HG03469 (cell line): Measurements from ENCODE around the gene SECISBP2.
"Not testable (repeated sequence)": the region's sequence is repeated elsewhere in the genome, so short reads cannot be mapped to it uniquely, and the experiment has no call there.

Source experiments
- ATAC-seq: cut with Tn5 transposase; IDR thresholded peaks from one replicate; pipeline ENCODE4 v1.9.1; 2021; ENCODE audit warnings: mild to moderate bottlenecking, moderate library complexity, moderate number of reproducible peaks; ENCODE audit not compliant: unreplicated experiment

Gene SECISBP2

DNA sequence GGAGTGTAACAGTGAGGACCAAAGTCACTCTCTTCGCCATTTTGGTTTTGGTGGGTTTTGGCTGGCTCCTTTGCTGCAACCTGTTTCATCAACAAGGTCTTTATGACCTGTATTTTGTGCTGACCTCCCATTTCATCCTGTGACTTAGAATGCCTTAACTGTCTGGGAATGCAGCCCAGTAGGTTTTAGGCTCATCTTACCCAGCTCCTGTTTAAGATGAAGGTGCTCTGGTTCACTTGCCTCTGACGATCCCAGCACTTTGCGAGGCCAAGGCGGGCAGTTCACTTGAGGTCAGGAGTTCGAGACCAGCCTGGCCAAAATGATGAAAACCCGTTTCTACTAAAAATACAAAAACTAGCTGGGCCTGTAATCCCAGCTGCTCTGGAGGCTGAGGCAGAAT is 9.1 kb upstream of the SECISBP2 start:
- ATAC-seq, result no peak

DNA sequence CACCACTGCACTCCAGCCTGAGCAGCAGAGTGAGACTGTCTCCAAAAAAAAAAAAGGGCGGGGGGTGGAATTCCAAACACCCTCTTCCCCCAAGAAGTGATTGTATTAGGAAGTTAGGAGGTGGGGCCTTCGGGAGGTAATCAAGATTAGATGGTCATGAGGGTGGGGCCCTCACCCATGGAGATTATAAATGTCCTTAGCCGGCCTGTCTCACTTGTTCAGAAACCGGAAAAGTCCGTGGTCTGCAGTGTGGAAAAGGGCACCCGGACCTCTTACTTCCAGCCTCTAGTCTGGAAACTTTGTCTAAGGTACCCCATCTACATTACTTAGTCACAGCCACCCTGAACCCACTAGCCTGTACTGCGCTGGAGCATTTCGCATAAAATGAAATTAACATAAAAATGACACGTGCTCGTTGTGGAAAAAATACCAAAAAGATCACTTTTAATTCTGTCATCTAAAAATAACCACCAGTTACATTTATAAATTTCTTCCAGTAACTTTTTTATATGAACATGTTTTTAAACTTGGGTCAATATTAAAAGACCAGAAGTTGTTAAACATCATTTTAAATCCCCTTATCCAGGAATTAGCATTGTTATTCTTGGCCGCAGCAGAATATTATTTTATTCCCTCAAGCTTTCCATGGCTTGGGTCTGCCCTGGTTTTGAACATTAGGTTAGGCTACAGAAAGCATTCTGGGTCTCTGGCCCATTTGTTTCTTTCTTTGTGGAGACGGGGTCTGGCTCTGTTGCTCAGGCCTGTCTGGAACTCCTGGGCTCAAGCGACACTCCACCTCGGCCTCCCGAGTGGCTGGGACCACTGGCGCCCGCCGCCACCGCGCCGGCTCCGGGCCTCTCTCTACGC is 8.5 kb upstream of the SECISBP2 start:
- no peak for ATAC-seq

DNA sequence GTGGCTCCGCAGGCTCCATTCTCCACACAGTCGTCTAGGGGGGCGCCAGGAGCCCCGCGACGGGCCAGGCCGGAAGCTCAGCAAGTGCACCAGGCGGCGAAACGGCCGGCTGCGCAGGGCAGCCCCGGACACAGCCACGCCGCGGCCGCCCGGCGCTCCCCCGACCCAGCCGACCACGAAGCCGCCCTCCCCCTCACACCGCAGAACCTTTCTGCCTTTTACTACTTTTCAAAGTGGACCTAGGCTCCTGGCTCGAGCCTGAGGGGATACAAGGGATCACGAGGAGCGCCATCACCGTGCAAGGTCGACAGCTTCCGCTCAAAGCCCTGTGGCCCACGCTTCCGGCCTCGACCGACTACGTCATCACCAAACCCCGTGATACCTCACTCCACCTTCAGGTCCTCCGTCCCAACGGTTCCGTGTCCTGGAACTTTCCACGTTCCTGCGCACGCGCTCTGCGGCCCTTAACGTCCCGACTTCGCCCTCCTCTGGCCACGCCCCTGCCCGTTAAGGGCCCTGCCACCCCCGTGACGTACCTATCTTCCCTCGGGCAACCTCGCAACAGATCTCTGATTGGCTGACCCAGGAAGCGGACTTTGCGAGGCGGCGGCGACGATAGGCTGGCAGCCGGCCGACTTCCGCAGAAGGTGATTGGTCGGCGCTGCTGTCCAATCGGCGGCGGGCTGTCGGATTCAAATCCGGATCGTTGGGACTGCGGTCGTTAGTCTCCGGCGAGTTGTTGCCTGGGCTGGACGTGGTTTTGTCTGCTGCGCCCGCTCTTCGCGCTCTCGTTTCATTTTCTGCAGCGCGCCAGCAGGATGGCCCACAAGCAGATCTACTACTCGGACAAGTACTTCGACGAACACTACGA is 7.6 kb upstream of the SECISBP2 start, which contains the start of gene CKS2:
CKS2 (plus strand) TSS at position 721 of the 871 bp plus-strand sequence; CDS start at position 819, 98 bp downstream.
- ATAC-seq, result peak; percentile 85

DNA sequence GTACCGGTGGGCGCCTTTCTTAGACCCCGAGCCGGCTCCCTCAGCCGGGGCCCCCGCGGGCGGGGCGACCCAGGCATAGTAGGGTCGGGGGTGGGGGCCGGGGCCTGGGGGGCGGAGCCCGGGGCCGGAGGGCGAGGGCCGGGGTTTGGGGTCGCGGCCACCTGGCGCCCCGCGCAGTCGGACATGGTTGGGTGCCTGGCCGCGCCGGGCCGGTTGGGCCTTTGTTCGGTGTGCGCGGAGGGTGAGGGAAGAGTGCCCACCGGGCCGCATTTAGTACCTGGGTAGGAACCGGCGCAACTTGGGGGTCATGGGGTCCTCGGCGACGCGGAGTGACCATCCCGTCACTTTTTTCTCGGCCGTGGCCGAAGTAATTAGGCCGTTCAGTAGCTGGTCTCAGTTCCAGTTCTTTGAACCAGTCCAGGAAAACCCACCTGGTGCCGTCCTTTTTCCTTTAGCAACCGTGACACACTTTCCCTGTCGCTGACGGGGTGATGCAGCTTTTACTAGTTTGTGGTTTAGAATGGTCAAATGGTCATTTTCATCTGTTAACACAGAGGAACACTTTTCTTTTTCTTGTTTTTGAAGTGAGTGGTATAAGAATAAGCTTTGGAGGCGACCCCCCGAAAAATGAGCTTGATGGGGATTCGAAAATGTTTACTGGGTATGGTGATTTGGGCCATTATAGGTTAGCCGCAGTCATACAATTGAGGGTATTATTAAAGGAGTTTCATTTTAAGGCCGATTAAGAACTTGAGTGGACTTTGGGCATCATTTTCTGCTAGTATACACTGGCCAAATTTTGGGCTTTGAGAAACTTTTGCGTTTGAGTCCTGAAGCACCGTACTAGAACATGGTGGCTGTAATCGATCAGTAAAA is 6.7 kb upstream of the SECISBP2 start:
- ATAC-seq, result no peak

DNA sequence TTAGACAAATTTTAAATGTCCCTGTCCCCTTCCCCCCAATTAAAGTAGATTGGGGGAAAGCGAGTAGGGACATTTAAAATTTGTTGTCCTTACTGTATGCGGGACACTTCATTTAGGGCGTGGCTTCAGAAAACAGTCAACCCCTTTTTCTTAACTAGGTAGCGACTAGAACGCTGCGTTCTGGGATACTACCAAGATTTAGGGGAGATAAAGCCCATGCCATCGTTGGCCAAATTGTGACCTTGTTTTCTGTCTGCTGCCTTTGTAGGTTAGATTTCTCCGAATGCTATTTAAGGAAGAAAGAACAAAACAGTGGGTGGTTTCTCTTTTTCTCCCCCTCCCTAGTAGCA is 6.1 kb upstream of the SECISBP2 start:
- ATAC-seq, result no peak

DNA sequence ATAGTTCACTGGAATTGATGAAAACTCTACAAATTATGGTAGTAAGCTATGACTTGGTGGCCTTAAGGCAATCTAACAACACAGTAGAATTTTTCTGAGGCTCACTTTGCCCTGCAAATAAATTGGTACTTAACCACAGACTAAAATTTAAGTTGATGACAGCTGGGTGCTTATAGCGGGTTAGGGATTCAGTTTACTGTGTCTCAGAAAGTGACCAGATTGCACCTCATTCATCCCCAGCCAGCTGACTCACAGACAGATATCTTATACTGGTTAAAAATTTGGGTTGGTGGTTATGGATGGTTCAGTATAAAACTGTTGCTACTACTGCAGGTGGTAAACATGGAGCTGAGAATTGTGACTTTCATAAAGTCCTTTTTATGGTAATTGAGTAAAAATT is 4.5 kb upstream of the SECISBP2 start:
- no peak for ATAC-seq

DNA sequence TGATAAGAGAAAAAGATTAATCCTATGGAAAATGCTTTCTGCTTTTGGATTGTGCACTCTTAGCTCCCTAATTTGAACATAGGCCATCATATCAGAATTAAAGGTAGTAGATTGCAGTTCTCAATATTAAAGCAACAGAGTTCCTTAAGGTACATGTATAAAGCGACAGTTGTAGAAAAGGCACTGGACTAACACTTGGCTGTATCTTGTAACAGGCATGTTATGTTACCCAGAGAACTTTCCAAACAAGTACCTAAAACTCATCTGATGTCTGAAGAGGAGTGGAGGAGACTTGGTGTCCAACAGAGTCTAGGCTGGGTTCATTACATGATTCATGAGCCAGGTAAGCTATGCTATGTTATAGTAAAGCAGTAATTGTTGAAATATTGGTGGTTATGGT is 3.3 kb upstream of the SECISBP2 start:
- no peak for ATAC-seq

DNA sequence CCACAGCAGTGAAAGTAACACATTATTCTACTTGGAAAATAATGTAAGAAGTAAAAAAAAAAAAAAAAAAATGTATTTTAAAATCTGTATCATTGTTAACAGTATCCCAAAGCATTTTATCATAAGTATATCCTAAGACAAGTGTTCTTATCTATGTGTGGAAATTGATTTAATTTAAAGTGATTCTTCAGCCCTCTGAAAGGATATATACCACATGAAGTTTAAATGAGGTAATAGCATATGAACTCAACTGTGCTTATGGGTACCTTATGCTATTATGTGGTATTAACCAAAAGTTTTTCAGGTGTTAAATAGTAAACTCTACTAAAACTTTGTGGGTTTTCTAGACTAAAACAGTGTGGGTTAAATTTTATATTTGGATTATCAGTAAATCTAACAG is 2.8 kb upstream of the SECISBP2 start:
- ATAC-seq, result no peak

DNA sequence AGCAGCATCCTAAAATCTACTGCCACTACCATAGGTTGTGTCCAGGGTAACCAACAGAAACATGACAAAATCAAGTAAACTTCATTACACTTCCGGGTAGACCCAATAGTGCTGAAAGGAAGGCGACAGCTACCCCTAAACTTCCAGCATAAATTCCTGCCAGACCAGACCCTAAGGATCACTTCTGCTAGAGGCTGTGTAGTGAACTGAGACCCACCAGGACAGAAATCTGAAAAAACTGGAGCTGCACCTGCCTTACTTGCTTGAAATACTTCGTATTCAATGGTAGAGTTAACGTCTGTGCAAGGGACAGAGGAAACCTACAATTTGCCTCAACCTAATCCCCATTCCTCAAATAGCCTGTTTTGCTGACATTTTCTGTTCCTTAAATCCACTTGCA is 1.0 kb upstream of the SECISBP2 start:
- ATAC-seq, result no peak

DNA sequence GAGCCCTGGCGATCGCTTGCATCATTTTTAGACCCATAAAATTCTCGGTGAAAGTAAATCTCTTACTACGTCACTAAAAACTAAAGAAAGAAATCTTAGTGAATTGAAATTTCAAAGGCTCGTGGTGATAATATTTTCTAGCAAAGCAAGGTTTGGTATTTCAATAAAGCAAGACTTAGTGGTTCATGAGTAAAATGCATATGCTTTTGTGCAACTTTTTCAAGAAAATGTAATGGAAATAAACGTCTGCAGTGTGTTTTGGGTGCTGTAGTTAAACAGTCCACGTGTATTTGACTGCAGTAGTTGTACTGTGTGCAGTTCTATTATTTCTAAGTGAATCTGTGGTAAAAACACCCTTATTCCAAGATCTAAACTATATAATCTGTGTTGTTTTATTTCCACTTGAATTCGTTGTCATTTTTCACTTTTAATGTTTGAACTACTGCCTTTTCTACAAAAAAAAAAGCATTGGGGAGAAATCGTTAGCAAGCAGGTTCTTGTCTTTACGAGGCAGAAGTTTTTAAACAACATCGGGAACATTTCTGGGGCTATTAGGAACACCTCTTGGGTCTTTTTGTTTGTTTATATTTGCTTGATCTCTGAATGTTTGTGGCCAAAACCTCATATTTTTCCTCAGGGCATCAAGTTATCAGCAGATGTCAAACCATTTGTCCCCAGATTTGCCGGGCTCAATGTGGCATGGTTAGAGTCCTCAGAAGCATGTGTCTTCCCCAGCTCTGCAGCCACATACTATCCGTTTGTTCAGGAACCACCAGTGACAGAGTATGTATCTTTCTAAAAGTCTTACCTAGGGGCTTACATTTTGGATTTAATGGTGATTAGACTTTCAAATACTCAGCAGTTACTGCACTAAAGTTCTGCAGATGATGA is 960 bp downstream of the SECISBP2 start:
- no peak for ATAC-seq

DNA sequence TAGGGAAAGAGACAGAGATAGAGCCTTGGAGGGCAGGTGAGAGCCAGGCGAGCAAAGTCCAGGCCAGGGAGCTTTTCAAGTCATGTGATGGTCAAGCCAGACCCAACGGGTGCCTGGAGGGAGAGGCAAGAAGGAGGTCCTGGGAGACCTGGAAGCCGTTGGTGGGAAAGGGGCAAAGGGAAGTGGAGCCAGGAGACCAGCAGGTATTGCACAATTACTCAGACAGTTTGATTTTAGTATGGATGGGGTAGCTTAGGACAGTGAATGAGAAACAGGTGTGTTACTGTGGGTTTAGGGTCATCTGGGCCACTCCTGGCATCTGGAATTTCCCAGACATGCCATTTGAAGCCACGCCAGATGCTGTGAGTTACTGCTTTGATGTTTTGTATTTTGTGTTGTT is 5.1 kb downstream of the SECISBP2 start:
- no peak for ATAC-seq

DNA sequence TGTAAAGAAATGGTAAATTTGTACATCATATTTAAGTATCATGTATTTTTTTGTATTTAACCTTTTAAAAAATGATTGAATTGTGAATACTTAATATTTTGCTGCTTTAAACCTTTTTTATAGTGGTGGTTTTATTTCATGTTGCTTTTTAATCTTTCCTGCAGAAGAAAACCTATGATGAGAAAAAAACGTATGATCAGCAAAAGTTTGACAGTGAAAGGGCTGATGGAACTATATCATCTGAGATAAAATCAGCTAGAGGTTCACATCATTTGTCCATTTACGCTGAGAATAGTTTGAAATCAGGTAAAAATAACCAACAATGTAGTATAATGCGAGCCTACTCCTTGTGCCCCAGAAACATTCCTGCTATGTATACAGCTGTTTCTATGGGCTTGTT is 7.4 kb downstream of the SECISBP2 start:
- ATAC-seq, result no peak

DNA sequence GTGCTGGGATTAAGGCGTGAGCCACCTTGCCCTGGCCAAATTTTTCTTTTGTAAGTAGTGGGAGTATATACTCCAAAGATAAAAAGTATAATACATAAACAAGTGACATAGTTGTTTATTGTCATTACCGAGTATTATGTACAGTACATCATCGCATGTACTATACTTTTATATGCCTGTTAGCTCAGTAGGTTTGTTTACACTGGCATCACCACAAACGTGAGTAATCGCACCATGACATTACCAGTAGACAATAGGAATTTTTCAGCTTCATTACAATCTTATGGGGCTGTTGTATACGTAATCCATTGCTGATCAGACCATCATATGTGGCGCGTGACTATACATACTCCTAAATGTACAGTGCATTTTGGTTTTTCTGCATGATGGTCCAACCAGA is 9.8 kb downstream of the SECISBP2 start:
- no peak for ATAC-seq

DNA sequence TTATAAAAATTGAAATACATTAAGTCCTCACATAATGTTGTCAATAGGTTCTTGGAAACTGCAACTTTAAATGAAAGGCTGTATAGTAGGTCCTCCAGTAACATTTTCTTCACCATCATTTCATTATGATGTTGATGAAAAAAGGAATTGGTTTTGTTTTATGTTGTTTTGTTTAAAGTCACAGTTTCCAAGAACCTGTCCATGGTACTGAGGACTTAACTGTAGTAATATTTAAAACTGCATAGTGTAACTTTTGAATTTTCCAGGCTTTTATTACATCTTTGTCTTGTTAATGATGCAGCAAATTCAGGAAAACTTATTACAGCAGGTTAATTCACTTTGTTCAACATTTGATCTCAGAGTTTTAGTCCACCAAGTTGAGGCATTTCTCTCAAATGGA is 11.6 kb downstream of the SECISBP2 start:
- no peak for ATAC-seq

DNA sequence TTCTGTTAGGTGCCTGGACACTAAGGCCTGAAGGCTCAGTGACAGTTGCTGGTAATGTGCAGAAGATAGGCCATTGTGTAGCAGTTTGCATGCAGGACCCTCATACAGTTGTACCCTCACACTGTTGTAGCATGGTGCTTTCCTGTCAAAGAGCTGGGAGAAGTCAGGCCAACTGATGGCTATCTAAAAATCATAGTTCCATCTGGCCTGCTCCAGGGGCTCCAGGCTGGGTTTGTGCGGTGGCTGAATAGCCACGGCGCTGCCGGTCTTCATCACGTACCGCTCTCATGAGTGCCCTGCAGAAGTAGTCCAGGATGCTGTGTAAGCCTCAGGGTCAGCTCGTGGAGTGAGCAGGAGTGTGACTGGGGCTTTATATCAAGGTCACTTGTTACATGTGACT is 12.2 kb downstream of the SECISBP2 start:
- no peak for ATAC-seq

DNA sequence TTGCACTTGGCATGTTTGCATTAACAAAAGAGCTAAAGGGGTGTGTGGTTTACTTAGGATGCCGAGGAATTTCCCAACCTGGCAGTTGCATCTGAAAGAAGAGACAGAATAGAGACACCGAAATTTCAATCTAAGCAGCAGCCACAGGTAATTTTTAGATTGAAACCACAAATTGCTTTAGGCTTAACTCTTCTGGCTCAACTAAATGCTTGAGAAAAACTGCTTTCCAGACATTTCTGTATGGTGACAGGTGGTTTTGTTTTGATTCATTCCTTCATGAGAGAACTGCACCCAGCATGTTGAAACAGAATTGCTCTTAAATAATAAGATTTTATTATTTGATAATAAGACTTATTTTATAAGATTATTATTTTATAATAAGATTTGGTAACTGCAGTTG is 21.5 kb downstream of the SECISBP2 start:
- ATAC-seq, result no peak

DNA sequence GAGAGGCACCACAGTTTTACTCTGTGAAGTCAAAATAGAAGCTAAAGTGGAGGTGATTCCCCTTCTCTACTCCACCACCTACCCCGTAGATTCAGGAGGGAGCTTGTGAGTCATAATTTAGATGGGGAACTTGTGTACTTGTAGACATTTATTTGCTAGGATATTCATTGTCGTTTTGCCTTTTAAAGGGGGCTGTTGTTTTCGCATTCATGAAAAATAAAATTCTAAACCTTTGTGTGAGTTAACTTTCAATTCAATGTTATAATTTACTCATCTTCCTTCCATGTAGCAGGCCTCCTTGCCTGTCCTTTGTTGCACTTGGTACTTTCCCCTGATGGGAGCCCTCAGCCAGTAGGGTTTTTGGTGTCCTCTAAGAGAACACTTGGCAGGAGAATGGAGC is 22.0 kb downstream of the SECISBP2 start:
- no peak for ATAC-seq

DNA sequence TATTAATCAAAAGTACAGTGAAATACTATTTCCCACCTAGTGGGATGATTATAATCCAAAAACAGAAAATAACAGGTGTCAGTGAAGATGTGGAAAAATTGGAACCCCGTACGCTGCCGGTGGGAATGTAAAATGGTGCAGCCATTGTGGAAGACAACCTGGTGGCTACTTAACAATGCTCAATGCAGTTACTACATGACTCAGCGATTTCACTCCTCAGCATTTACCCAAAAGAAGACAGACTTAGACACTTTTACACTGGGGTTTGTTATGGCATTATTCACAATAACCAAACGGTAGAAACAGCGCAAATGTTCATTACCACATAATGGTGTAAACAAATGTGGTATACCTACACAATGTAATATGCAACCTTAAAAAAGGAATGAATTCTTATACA is 23.9 kb downstream of the SECISBP2 start:
- no peak for ATAC-seq

DNA sequence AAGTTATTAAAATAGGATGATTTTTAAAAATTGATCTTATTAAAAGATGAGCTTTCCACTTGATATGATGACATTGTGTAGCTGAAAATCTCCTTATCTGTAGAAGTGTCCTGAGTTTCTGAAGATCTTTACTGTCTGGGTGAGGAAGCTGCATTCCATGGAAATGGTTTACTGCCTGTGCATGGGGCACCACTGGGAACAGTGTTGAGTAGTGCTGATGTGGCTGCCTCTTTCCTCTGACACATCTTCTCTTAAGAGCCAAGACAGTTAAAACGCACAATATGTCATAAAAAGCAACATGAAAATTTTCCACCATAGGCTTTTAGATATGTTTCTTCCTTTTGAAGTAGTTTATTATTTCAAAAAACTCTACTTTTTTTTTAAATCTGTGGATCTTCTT is 24.6 kb downstream of the SECISBP2 start:
- ATAC-seq, result no peak

DNA sequence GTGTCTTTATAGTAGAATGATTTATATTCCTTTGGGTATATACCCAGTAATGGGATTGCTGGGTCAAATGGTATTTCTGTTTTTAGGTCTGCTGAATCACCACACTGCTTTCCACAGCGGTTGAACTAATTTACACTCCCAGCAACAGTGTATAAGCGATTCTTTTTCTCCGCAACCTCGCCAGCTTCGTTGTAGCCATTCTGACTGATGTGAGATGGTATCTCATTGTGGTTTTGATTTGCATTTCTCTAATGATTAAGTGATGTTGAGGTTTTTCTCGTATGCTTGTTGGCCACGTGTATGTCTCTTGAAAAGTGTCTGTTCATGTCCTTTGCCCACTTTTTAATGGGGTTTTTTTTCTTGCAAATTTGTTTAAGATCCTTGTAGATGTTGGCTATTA is 25.5 kb downstream of the SECISBP2 start:
- ATAC-seq, result not testable (repeated sequence)
